ENCODE data around the gene HK1. TPM values are rescaled to one million over a fixed set of nuclear protein-coding genes. Genes with fewer than 3 reads are reported as not detected.

HK1 gene
- total RNA-seq, 1 experiment from 2014 or later, result 219 TPM

DNA sequence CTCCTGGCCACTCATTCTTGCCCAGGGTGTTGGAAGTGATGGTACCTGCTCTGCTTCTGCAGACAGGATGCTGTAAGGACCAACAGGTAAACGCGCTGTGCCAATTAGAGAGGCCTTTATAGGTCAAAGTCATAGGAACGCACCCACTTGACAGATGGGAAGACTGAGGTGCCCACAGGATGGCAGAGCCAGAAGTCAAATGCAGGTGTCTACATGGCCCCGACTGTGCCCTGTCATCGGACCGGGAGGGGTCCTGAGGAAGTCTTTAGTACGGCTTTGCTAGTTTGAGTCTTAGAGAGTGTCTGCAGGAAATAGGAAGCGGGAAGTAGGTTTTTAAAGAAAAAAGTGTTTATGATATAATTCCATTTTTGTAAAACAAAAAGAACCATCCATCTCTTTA lies 57.3 kb downstream of the HK1 start (continued):
- TF ChIP-seq GTF2I (CRISPR knock-in tag; conservative IDR thresholded peaks at IDR 0.05), result no peak
- TF ChIP-seq RORB (CRISPR knock-in tag; IDR thresholded peaks at IDR 0.05), result no peak
- no peak for TF ChIP-seq RELA (CRISPR knock-in tag; IDR thresholded peaks at IDR 0.05; ENCODE audit: borderline replicate concordance)

DNA sequence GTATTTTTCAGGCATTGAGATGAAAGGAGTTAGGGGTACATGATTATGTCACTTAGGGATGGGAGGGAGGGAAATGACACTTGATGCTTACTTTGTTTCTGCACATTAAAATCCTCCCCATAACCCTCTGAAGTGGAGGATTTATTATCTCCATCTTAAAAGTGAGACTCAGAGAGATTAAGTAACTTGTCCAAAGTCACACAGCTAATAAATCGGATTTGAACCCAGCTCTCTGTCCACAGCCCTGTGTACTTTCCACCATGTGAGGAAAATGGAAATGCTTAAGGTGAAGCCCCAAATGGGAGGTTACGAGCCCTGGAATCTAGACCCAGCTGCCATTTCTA lies 58.6 kb downstream of the HK1 start:
- peaks cover 88% of the 10 kb centered on the region for H3K4me1 Mint-ChIP-seq
- ChIA-PET CTCF (interaction anchor here (0.7 to 1.3 kb wide), 5 partner anchors 17 to 98 kb away, joined by 3 to 4 read pairs (median 3); no protein-coding TSS in a partner anchor), POLR2A (interaction anchor here (1.5 kb wide), 1 partner anchor 18 kb away, joined by 7 read pairs; no protein-coding TSS in a partner anchor)
- no peak for ATAC-seq
- no peak for DNase-seq (ENCODE audit: low spot score)
- H3K36me3 Mint-ChIP-seq, result peaks cover 7% of the 10 kb centered on the region; the same call in 1 of the 2 replicates
- H3K9me3 Mint-ChIP-seq, result no peaks in the 10 kb centered on the region
- peak overlapping the region; percentile 98 for H3K27ac Mint-ChIP-seq
- TF ChIP-seq, protein P1, sequence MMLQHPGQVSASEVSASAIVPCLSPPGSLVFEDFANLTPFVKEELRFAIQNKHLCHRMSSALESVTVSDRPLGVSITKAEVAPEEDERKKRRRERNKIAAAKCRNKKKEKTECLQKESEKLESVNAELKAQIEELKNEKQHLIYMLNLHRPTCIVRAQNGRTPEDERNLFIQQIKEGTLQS (CRISPR knock-in tag; conservative IDR thresholded peaks at IDR 0.05), result no peak
- TF ChIP-seq ESRRA (CRISPR knock-in tag; IDR thresholded peaks at IDR 0.05; ENCODE audit: borderline replicate concordance), result no peak
- TF ChIP-seq ELF4 (CRISPR knock-in tag; IDR thresholded peaks at IDR 0.05; ENCODE audit: low read depth), result no peak
- TF ChIP-seq SOX15 (CRISPR knock-in tag; IDR thresholded peaks at IDR 0.05), result no peak
- TF ChIP-seq, protein P2, sequence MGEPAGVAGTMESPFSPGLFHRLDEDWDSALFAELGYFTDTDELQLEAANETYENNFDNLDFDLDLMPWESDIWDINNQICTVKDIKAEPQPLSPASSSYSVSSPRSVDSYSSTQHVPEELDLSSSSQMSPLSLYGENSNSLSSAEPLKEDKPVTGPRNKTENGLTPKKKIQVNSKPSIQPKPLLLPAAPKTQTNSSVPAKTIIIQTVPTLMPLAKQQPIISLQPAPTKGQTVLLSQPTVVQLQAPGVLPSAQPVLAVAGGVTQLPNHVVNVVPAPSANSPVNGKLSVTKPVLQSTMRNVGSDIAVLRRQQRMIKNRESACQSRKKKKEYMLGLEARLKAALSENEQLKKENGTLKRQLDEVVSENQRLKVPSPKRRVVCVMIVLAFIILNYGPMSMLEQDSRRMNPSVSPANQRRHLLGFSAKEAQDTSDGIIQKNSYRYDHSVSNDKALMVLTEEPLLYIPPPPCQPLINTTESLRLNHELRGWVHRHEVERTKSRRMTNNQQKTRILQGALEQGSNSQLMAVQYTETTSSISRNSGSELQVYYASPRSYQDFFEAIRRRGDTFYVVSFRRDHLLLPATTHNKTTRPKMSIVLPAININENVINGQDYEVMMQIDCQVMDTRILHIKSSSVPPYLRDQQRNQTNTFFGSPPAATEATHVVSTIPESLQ (CRISPR knock-in tag; IDR thresholded peaks at IDR 0.05), result no peak
- TF ChIP-seq ZNF671 (CRISPR knock-in tag; IDR thresholded peaks at IDR 0.05), result no peak
- no peak for TF ChIP-seq CREM (CRISPR knock-in tag; IDR thresholded peaks at IDR 0.05)
- TF ChIP-seq, protein P3, sequence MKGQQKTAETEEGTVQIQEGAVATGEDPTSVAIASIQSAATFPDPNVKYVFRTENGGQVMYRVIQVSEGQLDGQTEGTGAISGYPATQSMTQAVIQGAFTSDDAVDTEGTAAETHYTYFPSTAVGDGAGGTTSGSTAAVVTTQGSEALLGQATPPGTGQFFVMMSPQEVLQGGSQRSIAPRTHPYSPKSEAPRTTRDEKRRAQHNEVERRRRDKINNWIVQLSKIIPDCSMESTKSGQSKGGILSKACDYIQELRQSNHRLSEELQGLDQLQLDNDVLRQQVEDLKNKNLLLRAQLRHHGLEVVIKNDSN (CRISPR knock-in tag; IDR thresholded peaks at IDR 0.05), result no peak
- TF ChIP-seq KAT7 (CRISPR knock-in tag; IDR thresholded peaks at IDR 0.05; ENCODE audit: borderline replicate concordance), result no peak
- TF ChIP-seq, protein P4, sequence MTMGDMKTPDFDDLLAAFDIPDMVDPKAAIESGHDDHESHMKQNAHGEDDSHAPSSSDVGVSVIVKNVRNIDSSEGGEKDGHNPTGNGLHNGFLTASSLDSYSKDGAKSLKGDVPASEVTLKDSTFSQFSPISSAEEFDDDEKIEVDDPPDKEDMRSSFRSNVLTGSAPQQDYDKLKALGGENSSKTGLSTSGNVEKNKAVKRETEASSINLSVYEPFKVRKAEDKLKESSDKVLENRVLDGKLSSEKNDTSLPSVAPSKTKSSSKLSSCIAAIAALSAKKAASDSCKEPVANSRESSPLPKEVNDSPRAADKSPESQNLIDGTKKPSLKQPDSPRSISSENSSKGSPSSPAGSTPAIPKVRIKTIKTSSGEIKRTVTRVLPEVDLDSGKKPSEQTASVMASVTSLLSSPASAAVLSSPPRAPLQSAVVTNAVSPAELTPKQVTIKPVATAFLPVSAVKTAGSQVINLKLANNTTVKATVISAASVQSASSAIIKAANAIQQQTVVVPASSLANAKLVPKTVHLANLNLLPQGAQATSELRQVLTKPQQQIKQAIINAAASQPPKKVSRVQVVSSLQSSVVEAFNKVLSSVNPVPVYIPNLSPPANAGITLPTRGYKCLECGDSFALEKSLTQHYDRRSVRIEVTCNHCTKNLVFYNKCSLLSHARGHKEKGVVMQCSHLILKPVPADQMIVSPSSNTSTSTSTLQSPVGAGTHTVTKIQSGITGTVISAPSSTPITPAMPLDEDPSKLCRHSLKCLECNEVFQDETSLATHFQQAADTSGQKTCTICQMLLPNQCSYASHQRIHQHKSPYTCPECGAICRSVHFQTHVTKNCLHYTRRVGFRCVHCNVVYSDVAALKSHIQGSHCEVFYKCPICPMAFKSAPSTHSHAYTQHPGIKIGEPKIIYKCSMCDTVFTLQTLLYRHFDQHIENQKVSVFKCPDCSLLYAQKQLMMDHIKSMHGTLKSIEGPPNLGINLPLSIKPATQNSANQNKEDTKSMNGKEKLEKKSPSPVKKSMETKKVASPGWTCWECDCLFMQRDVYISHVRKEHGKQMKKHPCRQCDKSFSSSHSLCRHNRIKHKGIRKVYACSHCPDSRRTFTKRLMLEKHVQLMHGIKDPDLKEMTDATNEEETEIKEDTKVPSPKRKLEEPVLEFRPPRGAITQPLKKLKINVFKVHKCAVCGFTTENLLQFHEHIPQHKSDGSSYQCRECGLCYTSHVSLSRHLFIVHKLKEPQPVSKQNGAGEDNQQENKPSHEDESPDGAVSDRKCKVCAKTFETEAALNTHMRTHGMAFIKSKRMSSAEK (CRISPR knock-in tag; IDR thresholded peaks at IDR 0.05; ENCODE audit: borderline replicate concordance), result no peak
- TF ChIP-seq, protein P5, sequence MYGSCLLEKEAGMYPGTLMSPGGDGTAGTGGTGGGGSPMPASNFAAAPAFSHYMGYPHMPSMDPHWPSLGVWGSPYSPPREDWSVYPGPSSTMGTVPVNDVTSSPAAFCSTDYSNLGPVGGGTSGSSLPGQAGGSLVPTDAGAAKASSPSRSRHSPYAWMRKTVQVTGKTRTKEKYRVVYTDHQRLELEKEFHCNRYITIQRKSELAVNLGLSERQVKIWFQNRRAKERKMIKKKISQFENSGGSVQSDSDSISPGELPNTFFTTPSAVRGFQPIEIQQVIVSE (CRISPR knock-in tag; IDR thresholded peaks at IDR 0.05; ENCODE audit: borderline replicate concordance), result no peak
- no peak for TF ChIP-seq SMAD4 (CRISPR knock-in tag; IDR thresholded peaks at IDR 0.05)
- no peak for TF ChIP-seq MXD4 (CRISPR knock-in tag; IDR thresholded peaks at IDR 0.05; ENCODE audit: borderline replicate concordance)
- TF ChIP-seq, protein P6, sequence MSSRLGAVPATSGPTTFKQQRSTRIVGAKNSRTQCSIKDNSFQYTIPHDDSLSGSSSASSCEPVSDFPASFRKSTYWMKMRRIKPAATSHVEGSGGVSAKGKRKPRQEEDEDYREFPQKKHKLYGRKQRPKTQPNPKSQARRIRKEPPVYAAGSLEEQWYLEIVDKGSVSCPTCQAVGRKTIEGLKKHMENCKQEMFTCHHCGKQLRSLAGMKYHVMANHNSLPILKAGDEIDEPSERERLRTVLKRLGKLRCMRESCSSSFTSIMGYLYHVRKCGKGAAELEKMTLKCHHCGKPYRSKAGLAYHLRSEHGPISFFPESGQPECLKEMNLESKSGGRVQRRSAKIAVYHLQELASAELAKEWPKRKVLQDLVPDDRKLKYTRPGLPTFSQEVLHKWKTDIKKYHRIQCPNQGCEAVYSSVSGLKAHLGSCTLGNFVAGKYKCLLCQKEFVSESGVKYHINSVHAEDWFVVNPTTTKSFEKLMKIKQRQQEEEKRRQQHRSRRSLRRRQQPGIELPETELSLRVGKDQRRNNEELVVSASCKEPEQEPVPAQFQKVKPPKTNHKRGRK (CRISPR knock-in tag; IDR thresholded peaks at IDR 0.05; ENCODE audit: borderline replicate concordance), result no peak
- TF ChIP-seq CBFB (CRISPR knock-in tag; IDR thresholded peaks at IDR 0.05; ENCODE audit: low read depth), result no peak
- TF ChIP-seq, protein P7, sequence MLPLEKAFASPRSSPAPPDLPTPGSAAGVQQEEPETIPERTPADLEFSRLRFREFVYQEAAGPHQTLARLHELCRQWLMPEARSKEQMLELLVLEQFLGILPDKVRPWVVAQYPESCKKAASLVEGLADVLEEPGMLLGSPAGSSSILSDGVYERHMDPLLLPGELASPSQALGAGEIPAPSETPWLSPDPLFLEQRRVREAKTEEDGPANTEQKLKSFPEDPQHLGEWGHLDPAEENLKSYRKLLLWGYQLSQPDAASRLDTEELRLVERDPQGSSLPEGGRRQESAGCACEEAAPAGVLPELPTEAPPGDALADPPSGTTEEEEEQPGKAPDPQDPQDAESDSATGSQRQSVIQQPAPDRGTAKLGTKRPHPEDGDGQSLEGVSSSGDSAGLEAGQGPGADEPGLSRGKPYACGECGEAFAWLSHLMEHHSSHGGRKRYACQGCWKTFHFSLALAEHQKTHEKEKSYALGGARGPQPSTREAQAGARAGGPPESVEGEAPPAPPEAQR (CRISPR knock-in tag; IDR thresholded peaks at IDR 0.05), result no peak
- TF ChIP-seq, protein P8, sequence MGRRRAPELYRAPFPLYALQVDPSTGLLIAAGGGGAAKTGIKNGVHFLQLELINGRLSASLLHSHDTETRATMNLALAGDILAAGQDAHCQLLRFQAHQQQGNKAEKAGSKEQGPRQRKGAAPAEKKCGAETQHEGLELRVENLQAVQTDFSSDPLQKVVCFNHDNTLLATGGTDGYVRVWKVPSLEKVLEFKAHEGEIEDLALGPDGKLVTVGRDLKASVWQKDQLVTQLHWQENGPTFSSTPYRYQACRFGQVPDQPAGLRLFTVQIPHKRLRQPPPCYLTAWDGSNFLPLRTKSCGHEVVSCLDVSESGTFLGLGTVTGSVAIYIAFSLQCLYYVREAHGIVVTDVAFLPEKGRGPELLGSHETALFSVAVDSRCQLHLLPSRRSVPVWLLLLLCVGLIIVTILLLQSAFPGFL (CRISPR knock-in tag; IDR thresholded peaks at IDR 0.05; ENCODE audit: borderline replicate concordance), result no peak
- no peaks in the 10 kb centered on the region for H3K27me3 Mint-ChIP-seq (ENCODE audit: low read depth)
- no peak overlapping the region for H3K4me3 Mint-ChIP-seq
